Measurements from ENCODE around the gene RHOD. TPM values are rescaled to one million over a fixed set of nuclear protein-coding genes. Genes with fewer than 3 reads are reported as not detected.

RHOD gene
- polyA plus RNA-seq, 1 donor from 2014 or later, result not detected

GRCh38 chr11:67116758-67117105 is 60.1 kb downstream of the RHOD start:
- no peak overlapping the region for H3K9ac ChIP-seq (ENCODE audit: low read length)
- H3F3A ChIP-seq (ENCODE audit: insufficient read depth, low read length, poor library complexity, severe bottlenecking), result no peaks in the 10 kb centered on the region
- H3K27me3 ChIP-seq (ENCODE audit: insufficient read depth, low read depth, low read length), result no peaks in the 10 kb centered on the region
- no peaks in the 10 kb centered on the region for H3K9me2 ChIP-seq (ENCODE audit: insufficient read depth, low read length)
- H3K79me2 ChIP-seq (replicated peaks; ENCODE audit: insufficient read depth, low read length), result peaks cover 22% of the 10 kb centered on the region
- TF ChIP-seq POLR2AphosphoS5 (IDR thresholded peaks at IDR 0.05), result no peak
- TF ChIP-seq MXI1 (conservative IDR thresholded peaks at IDR 0.05; ENCODE audit: poor library complexity, severe bottlenecking), result no peak
- TF ChIP-seq EP300 (conservative IDR thresholded peaks at IDR 0.05; ENCODE audit: poor library complexity, severe bottlenecking), result no peak
- TF ChIP-seq CTCF (IDR thresholded peaks at IDR 0.05; ENCODE audit: poor library complexity, severe bottlenecking), result no peak
- TF ChIP-seq TAF1 (IDR thresholded peaks at IDR 0.05; ENCODE audit: low read depth), result no peak
- TF ChIP-seq RAD21 (conservative IDR thresholded peaks at IDR 0.05), result no peak
- TF ChIP-seq SMC3 (conservative IDR thresholded peaks at IDR 0.05; ENCODE audit: poor library complexity), result no peak
- no peak for TF ChIP-seq REST (IDR thresholded peaks at IDR 0.05; ENCODE audit: borderline replicate concordance)
- no peak overlapping the region for H3K27ac ChIP-seq (ENCODE audit: low read length)
- H2AFZ ChIP-seq (ENCODE audit: low read depth, low read length), result no peak overlapping the region
- no peaks in the 10 kb centered on the region for H4K20me1 ChIP-seq (ENCODE audit: insufficient read depth)
- H3K36me3 ChIP-seq (ENCODE audit: insufficient read depth, low read length), result no peaks in the 10 kb centered on the region
- H3K9me3 ChIP-seq (ENCODE audit: low read length), result no peaks in the 10 kb centered on the region
- no peak overlapping the region for H3K4me3 ChIP-seq (ENCODE audit: low read length)
- H3K4me2 ChIP-seq (ENCODE audit: low read length), result peak overlapping the region; percentile 7

- H3K4me3 ChIP-seq (ENCODE audit: low read length), result peak overlapping the region; percentile 0
- no peak overlapping the region for H3K9ac ChIP-seq (ENCODE audit: low read length)
- H2AFZ ChIP-seq (ENCODE audit: low read depth, low read length), result no peak overlapping the region
- no peak for TF ChIP-seq TAF1 (IDR thresholded peaks at IDR 0.05; ENCODE audit: low read depth)
- peak; percentile 17 for TF ChIP-seq POLR2AphosphoS5 (IDR thresholded peaks at IDR 0.05)
- H3K27me3 ChIP-seq (ENCODE audit: insufficient read depth, low read depth, low read length), result no peaks in the 10 kb centered on the region
- no peaks in the 10 kb centered on the region for H4K20me1 ChIP-seq (ENCODE audit: insufficient read depth)
- peaks cover 26% of the 10 kb centered on the region for H3K79me2 ChIP-seq (replicated peaks; ENCODE audit: insufficient read depth, low read length)
- H3K9me3 ChIP-seq (ENCODE audit: low read length), result no peaks in the 10 kb centered on the region
- H3K36me3 ChIP-seq (ENCODE audit: insufficient read depth, low read length), result no peaks in the 10 kb centered on the region
- H3K9me2 ChIP-seq (ENCODE audit: insufficient read depth, low read length), result no peaks in the 10 kb centered on the region
- H3F3A ChIP-seq (ENCODE audit: insufficient read depth, low read length, poor library complexity, severe bottlenecking), result no peaks in the 10 kb centered on the region
- H3K4me2 ChIP-seq (ENCODE audit: low read length), result peak overlapping the region; percentile 7
- H3K27ac ChIP-seq (ENCODE audit: low read length), result peak overlapping the region; percentile 45
These were observed 60.5 kb downstream of the RHOD start for GRCh38 chr11:67117176-67117575.

- H3K9me2 ChIP-seq (ENCODE audit: insufficient read depth, low read length), result no peaks in the 10 kb centered on the region
These were observed 61.1 kb downstream of the RHOD start for GRCh38 chr11:67117672-67118180.

More at GRCh38 chr11:67117672-67118180, 61.1 kb downstream of the RHOD start:
- Histone ChIP-seq H3K27ac (ENCODE audit: low read length) (peak overlapping the region; percentile 45), H2AFZ (ENCODE audit: low read depth, low read length) (no peak overlapping the region), H3K4me2 (ENCODE audit: low read length) (peak overlapping the region; percentile 7), H3K36me3 (ENCODE audit: insufficient read depth, low read length) (no peaks in the 10 kb centered on the region), H3K9ac (ENCODE audit: low read length) (no peak overlapping the region), H3K27me3 (ENCODE audit: insufficient read depth, low read depth, low read length) (no peaks in the 10 kb centered on the region), H3F3A (ENCODE audit: insufficient read depth, low read length, poor library complexity, severe bottlenecking) (no peaks in the 10 kb centered on the region), H3K79me2 (replicated peaks; ENCODE audit: insufficient read depth, low read length) (peaks cover 30% of the 10 kb centered on the region), H3K4me3 (ENCODE audit: low read length) (peak overlapping the region; percentile 0), H3K9me3 (ENCODE audit: low read length) (no peaks in the 10 kb centered on the region), H4K20me1 (ENCODE audit: insufficient read depth) (no peaks in the 10 kb centered on the region)
- no peak for TF ChIP-seq POLR2AphosphoS5 (IDR thresholded peaks at IDR 0.05)
- no peak for TF ChIP-seq CTCF (IDR thresholded peaks at IDR 0.05; ENCODE audit: poor library complexity, severe bottlenecking)
- no peak for TF ChIP-seq EP300 (conservative IDR thresholded peaks at IDR 0.05; ENCODE audit: poor library complexity, severe bottlenecking)
- TF ChIP-seq REST (IDR thresholded peaks at IDR 0.05; ENCODE audit: borderline replicate concordance), result no peak
- TF ChIP-seq RAD21 (conservative IDR thresholded peaks at IDR 0.05), result no peak
- TF ChIP-seq SMC3 (conservative IDR thresholded peaks at IDR 0.05; ENCODE audit: poor library complexity), result no peak
- TF ChIP-seq MXI1 (conservative IDR thresholded peaks at IDR 0.05; ENCODE audit: poor library complexity, severe bottlenecking), result no peak
- no peak for TF ChIP-seq EZH2 (IDR thresholded peaks at IDR 0.05; ENCODE audit: borderline replicate concordance, insufficient read depth, low read length, poor library complexity, severe bottlenecking)
- no peak for TF ChIP-seq TAF1 (IDR thresholded peaks at IDR 0.05; ENCODE audit: low read depth)
